GM12891 (cell line): Measurements from ENCODE around the gene RITA1.

ENCODE experiments used
- POLR2AphosphoS5 ChIP-seq: IDR thresholded peaks from 2 replicates; pipeline ENCODE4 v1.6.1; 2011; ENCODE audit warnings: low read depth, low read length, control low read depth
- TAF1 ChIP-seq: IDR thresholded peaks from 2 replicates; pipeline ENCODE4 v1.6.1; 2011; ENCODE audit warnings: low read depth, low read length, control low read depth

DNA sequence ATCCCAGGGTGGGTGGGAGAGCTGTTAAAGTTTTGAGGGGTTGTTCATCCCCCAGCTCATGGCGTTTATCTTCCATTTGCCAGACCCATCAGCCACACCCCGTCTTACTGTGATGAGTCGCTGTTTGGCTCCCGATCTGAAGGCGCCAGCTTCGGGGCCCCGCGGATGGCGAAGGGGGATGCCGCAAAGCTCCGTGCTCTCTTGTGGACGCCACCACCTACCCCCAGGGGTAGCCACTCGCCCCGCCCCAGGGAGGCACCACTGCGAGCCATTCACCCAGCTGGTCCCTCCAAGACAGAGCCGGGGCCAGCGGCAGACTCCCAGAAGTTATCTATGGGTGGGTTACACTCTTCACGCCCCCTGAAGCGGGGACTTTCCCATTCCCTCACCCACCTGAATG is 5.7 kb downstream of the RITA1 start:
- TF ChIP-seq TAF1 (no peak), POLR2AphosphoS5 (no peak)
